Measurements from ENCODE around the gene MED16. TPM values are rescaled to one million over a fixed set of nuclear protein-coding genes. Genes with fewer than 3 reads are reported as not detected.

MED16 gene
- polyA plus RNA-seq, 3 donors, result 38.8 to 41.4 (median 39.0) TPM

GRCh38 chr19:929891-930258, 36.9 kb upstream of the MED16 start:
- WGBS, 3 donors, result 86 to 94% (median 90%) methylated on average over 6 of the region's 6 CpGs
- H3K27ac ChIP-seq (ENCODE audit: low read depth, low read length), result no peak overlapping the region

- 92 to 93% (median 93%) methylated on average over 31 to 51 of the region's 51 CpGs for WGBS, 3 donors
- H3K27ac ChIP-seq (ENCODE audit: low read depth, low read length), result no peak overlapping the region
These were observed 36.4 kb upstream of the MED16 start for GRCh38 chr19:929203-929890.

- WGBS, 3 donors, result 70 to 80% (median 72%) methylated on average over 18 of the region's 18 CpGs
- H3K27ac ChIP-seq (ENCODE audit: low read depth, low read length), result no peak overlapping the region
These were observed 35.6 kb upstream of the MED16 start for GRCh38 chr19:928471-929202.

- H3K27ac ChIP-seq (ENCODE audit: low read depth, low read length), result no peak overlapping the region
- 60 to 77% (median 66%) methylated on average over 12 of the region's 12 CpGs for WGBS, 3 donors
These were observed 34.9 kb upstream of the MED16 start for GRCh38 chr19:927780-928401.

- no peak overlapping the region for H3K27ac ChIP-seq (ENCODE audit: low read depth, low read length)
- 8 to 13% (median 9%) methylated on average over 14 to 15 of the region's 15 CpGs for WGBS, 3 donors
These were observed 34.4 kb upstream of the MED16 start for GRCh38 chr19:927351-927779.

- H3K27ac ChIP-seq (ENCODE audit: low read depth, low read length), result no peak overlapping the region
- WGBS, 3 donors, result 1% methylated on average over 43 to 52 of the region's 52 CpGs
These were observed 33.8 kb upstream of the MED16 start for GRCh38 chr19:926589-927350.

- H3K27ac ChIP-seq (ENCODE audit: low read depth, low read length), result peak overlapping the region; percentile 29
- WGBS, 3 donors, result 0% methylated on average over 20 to 21 of the region's 21 CpGs
These were observed 33.3 kb upstream of the MED16 start for GRCh38 chr19:926323-926588.

- 0 to 1% (median 1%) methylated on average over 80 to 96 of the region's 97 CpGs for WGBS, 3 donors
- H3K27ac ChIP-seq (ENCODE audit: low read depth, low read length), result peak within 1 kb of the TSS; percentile 29
These were observed 32.7 kb upstream of the MED16 start, which contains the start of gene ARID3A for GRCh38 chr19:925526-926322. Gene ARID3A (plus strand): TSS chr19:926035. CDS start chr19:929529, 3,494 bp downstream.

GRCh38 chr19:925087-925525, 32.1 kb upstream of the MED16 start:
- H3K27ac ChIP-seq (ENCODE audit: low read depth, low read length), result no peak overlapping the region
- 0 to 1% (median 1%) methylated on average over 32 to 39 of the region's 39 CpGs for WGBS, 3 donors

GRCh38 chr19:924553-925086, 31.6 kb upstream of the MED16 start:
- no peak overlapping the region for H3K27ac ChIP-seq (ENCODE audit: low read depth, low read length)
- 8 to 16% (median 11%) methylated on average over 30 to 31 of the region's 31 CpGs for WGBS, 3 donors

GRCh38 chr19:920051-920864, 27.3 kb upstream of the MED16 start:
- no peak overlapping the region for H3K27ac ChIP-seq (ENCODE audit: low read depth, low read length)
- WGBS, 3 donors, result 2 to 3% (median 2%) methylated on average over 72 to 83 of the region's 84 CpGs

GRCh38 chr19:919199-920050, 26.4 kb upstream of the MED16 start:
- no peak overlapping the region for H3K27ac ChIP-seq (ENCODE audit: low read depth, low read length)
- 3 to 11% (median 4%) methylated on average over 63 to 68 of the region's 68 CpGs for WGBS, 3 donors

- WGBS, 3 donors, result 2 to 5% (median 3%) methylated on average over 29 to 57 of the region's 58 CpGs
- no peak overlapping the region for H3K27ac ChIP-seq (ENCODE audit: low read depth, low read length)
These were observed 25.7 kb upstream of the MED16 start for GRCh38 chr19:918481-919198.

GRCh38 chr19:918152-918437, 25.1 kb upstream of the MED16 start:
- 1 to 4% (median 4%) methylated on average over 12 of the region's 12 CpGs for WGBS, 3 donors
- no peak overlapping the region for H3K27ac ChIP-seq (ENCODE audit: low read depth, low read length)

GRCh38 chr19:917323-918151, 24.6 kb upstream of the MED16 start, which contains the start of gene KISS1R:
Gene KISS1R (plus strand): TSS chr19:917333. CDS start chr19:917503, 170 bp downstream.
- no peak within 1 kb of the TSS for H3K27ac ChIP-seq (ENCODE audit: low read depth, low read length)
- WGBS, 3 donors, result 1% methylated on average over 59 to 87 of the region's 87 CpGs
